SK-N-SH (cell line): Measurements from ENCODE around the gene RFX2. TPM values are rescaled to one million over a fixed set of nuclear protein-coding genes. Genes with fewer than 3 reads are reported as not detected.

Source experiments
- CTCF ChIA-PET: fragments of 300-600, 350-600 bp; formaldehyde crosslinking; extraction: SDS; loops from one replicate; lab custom pipeline; 2021; lab: Yijun Ruan, JAX
- POLR2A ChIA-PET: fragments of 350-600 bp; sonication (Branson Sonifier 250); formaldehyde crosslinking; extraction: SDS; loops from one replicate; lab custom pipeline; 2020; ENCODE audit warnings: antibody characterized with exemption, inconsistent platforms; lab: Yijun Ruan, JAX
- DNase-seq: peaks from one replicate; pipeline ENCODE4 v3.0.0; 2012
- H2AFZ ChIP-seq: fragments of 200-600 bp; sonication (generic); 2 replicates; pipeline ENCODE4 v1.8.1; 2016; ENCODE audit warnings: antibody characterized with exemption, mild to moderate bottlenecking, low read depth
- H3F3A ChIP-seq: fragments of 200-600 bp; sonication (generic); replicated peaks from 2 replicates; pipeline ENCODE3; 2016; ENCODE audit warnings: antibody characterized with exemption, mild to moderate bottlenecking; ENCODE audit not compliant: insufficient read depth
- H3K27ac ChIP-seq, 2 experiments: fragments of 200-500 bp in 1 of 2; fragments of 200-600 bp in 1 of 2; sonication (Bioruptor generic) in 1 of 2; sonication (generic), shearing (Covaris generic) in 1 of 2; 2 replicates each; pipeline versions ENCODE4 v1.5.1 to v1.6.1; 2014 to 2016; ENCODE audit warnings: low read depth in 2 of 2, inconsistent platforms in 1 of 2, low read length in 1 of 2, mild to moderate bottlenecking in 1 of 2, mixed read lengths in 1 of 2
- H3K27me3 ChIP-seq: fragments of 200-600 bp; sonication (generic), shearing (Covaris generic); 2 replicates; pipeline ENCODE4 v1.6.1; 2016; ENCODE audit warnings: mixed run types; ENCODE audit not compliant: insufficient read depth
- H3K36me3 ChIP-seq, 2 experiments: fragments of 200-500 bp in 1 of 2; fragments of 200-600 bp in 1 of 2; sonication (Bioruptor generic) in 1 of 2; sonication (generic) in 1 of 2; replicated peaks in 1 of 2; 2 replicates each; pipeline versions ENCODE3 to v1.5.1; 2014 to 2016; ENCODE audit warnings: low read length in 1 of 2, mild to moderate bottlenecking in 1 of 2; ENCODE audit not compliant: insufficient read depth in 2 of 2, control insufficient read depth in 1 of 2
- H3K4me1 ChIP-seq, 2 experiments: fragments of 200-500 bp in 1 of 2; fragments of 200-600 bp in 1 of 2; sonication (Bioruptor generic) in 1 of 2; sonication (generic), shearing (Covaris generic) in 1 of 2; 2 replicates each; pipeline versions ENCODE4 v1.5.1 to v1.6.1; 2014 to 2016; ENCODE audit warnings: low read depth in 1 of 2, low read length in 1 of 2, mixed run types in 1 of 2; ENCODE audit not compliant: insufficient read depth in 2 of 2, control insufficient read depth in 1 of 2
- H3K4me2 ChIP-seq: fragments of 200-600 bp; sonication (generic), shearing (Covaris generic); 2 replicates; pipeline ENCODE4 v1.6.1; 2017; ENCODE audit warnings: mixed run types
- H3K4me3 ChIP-seq, 2 experiments: fragments of 200-500 bp in 1 of 2; fragments of 200-600 bp in 1 of 2; sonication (Bioruptor generic) in 1 of 2; sonication (generic), shearing (Covaris generic) in 1 of 2; 2 replicates each; pipeline versions ENCODE4 v1.5.1 to v1.8.1; 2014 to 2016; ENCODE audit warnings: low read depth in 2 of 2, inconsistent platforms in 1 of 2, low read length in 1 of 2, mild to moderate bottlenecking in 1 of 2, mixed read lengths in 1 of 2, moderate library complexity in 1 of 2
- H3K79me2 ChIP-seq: fragments of 200-600 bp; sonication (generic); 2 replicates; pipeline ENCODE4 v1.8.1; 2017; ENCODE audit warnings: mild to moderate bottlenecking; ENCODE audit not compliant: insufficient read depth
- H3K9ac ChIP-seq: fragments of 200-600 bp; sonication (generic); 2 replicates; pipeline ENCODE4 v1.6.1; 2017; ENCODE audit warnings: mixed run types
- H3K9me2 ChIP-seq: fragments of 200-600 bp; sonication (generic); 2 replicates; pipeline ENCODE4 v1.6.1; 2017; ENCODE audit warnings: mixed run types
- H3K9me3 ChIP-seq: fragments of 200-600 bp; sonication (generic); 2 replicates; pipeline ENCODE4 v1.6.1; 2017; ENCODE audit warnings: mixed run types, mild to moderate bottlenecking, moderate library complexity
- H4K20me1 ChIP-seq: fragments of 200-600 bp; sonication (generic); 2 replicates; pipeline ENCODE4 v1.6.1; 2017; ENCODE audit warnings: mild to moderate bottlenecking, mixed run types; ENCODE audit not compliant: insufficient read depth
- CTCF ChIP-seq: fragments of 200-600 bp; sonication (generic); IDR thresholded peaks from 2 replicates; pipeline ENCODE4 v1.6.1; 2017; ENCODE audit warnings: antibody characterized with exemption, mild to moderate bottlenecking, moderate library complexity
- EP300 ChIP-seq, 2 experiments: IDR thresholded peaks; 2 replicates each; pipeline versions ENCODE4 v1.4.0 to v1.6.1; 2012; ENCODE audit warnings: borderline replicate concordance in 1 of 2, low read depth in 1 of 2, low read length in 1 of 2
- FOSL2 ChIP-seq: IDR thresholded peaks from 2 replicates; pipeline ENCODE4 v1.4.0; 2012; ENCODE audit warnings: low read depth, mild to moderate bottlenecking, moderate library complexity, borderline replicate concordance
- FOXJ3 ChIP-seq: sonication (generic); formaldehyde crosslinking; IDR thresholded peaks from 2 replicates; pipeline ENCODE4 v1.5.1; 2020; ENCODE audit warnings: mild to moderate bottlenecking, missing genetic modification reagents
- FOXM1 ChIP-seq: IDR thresholded peaks from 2 replicates; pipeline ENCODE4 v1.4.0; 2012; ENCODE audit warnings: low read depth, mild to moderate bottlenecking
- GABPA ChIP-seq: IDR thresholded peaks from 2 replicates; pipeline ENCODE4 v1.4.0; 2012; ENCODE audit warnings: low read depth, mild to moderate bottlenecking
- GATA2 ChIP-seq: sonication (generic); formaldehyde crosslinking; IDR thresholded peaks from 2 replicates; pipeline ENCODE4 v1.5.0; 2020; ENCODE audit warnings: mild to moderate bottlenecking, missing genetic modification reagents
- IRF3 ChIP-seq: fragments of 150-350 bp; IDR thresholded peaks from 2 replicates; pipeline ENCODE4 v1.6.1; 2016; ENCODE audit warnings: mild to moderate bottlenecking, low read depth, low read length
- JUND ChIP-seq: IDR thresholded peaks from 2 replicates; pipeline ENCODE4 v1.4.0; 2012
- MXI1 ChIP-seq: IDR thresholded peaks from 2 replicates; pipeline ENCODE4 v1.6.1; 2012; ENCODE audit warnings: mild to moderate bottlenecking, low read depth, low read length, improper control_type of control experiment
- NFIC ChIP-seq: IDR thresholded peaks from 2 replicates; pipeline ENCODE4 v1.4.0; 2012; ENCODE audit warnings: borderline replicate concordance
- PBX3 ChIP-seq: IDR thresholded peaks from 2 replicates; pipeline ENCODE4; 2012
- POLR2AphosphoS5 ChIP-seq: IDR thresholded peaks from 2 replicates; pipeline ENCODE4 v1.6.1; 2012; ENCODE audit warnings: low read depth, low read length
- RAD21 ChIP-seq: IDR thresholded peaks from 2 replicates; pipeline ENCODE4 v1.6.1; 2012; ENCODE audit warnings: mild to moderate bottlenecking, low read length
- RCOR1 ChIP-seq: fragments of 150-350 bp; IDR thresholded peaks from 2 replicates; pipeline ENCODE4 v1.6.1; 2017; ENCODE audit warnings: antibody characterized with exemption, low read length
- RXRA ChIP-seq: IDR thresholded peaks from 2 replicates; pipeline ENCODE4 v1.4.0; 2012; ENCODE audit warnings: low read depth, mild to moderate bottlenecking, borderline replicate concordance
- SIN3A ChIP-seq: IDR thresholded peaks from 2 replicates; pipeline ENCODE4 v1.6.1; 2012; ENCODE audit warnings: low read depth, mild to moderate bottlenecking, low read length, moderate library complexity, borderline replicate concordance
- USF1 ChIP-seq: IDR thresholded peaks from 2 replicates; pipeline ENCODE4 v1.4.0; 2012; ENCODE audit warnings: low read depth, borderline replicate concordance
- USF2 ChIP-seq: fragments of 150-350 bp; IDR thresholded peaks from 2 replicates; pipeline ENCODE4 v1.6.1; 2017; ENCODE audit warnings: antibody characterized with exemption, low read length, low read depth, borderline replicate concordance
- ZBTB33 ChIP-seq: IDR thresholded peaks from 2 replicates; pipeline ENCODE4 v1.4.0; 2012; ENCODE audit warnings: low read depth, borderline replicate concordance
- WGBS: methylation state at CpG from one replicate; pipeline ENCODE4 v1.1.6; 2017; ENCODE audit warnings: low lambda C conversion rate; 5-methylcytosine and 5-hydroxymethylcytosine counted together
- polyA plus RNA-seq, 3 experiments: library from polyadenylated mRNA; depleted of rRNA; stranded (reverse); fragments of >200 nt; gene quantifications; 2 replicates each; pipeline ENCODE4 v1.2.3, GENCODE V29; 2012

RFX2 gene
- polyA plus RNA-seq, 1 of the 3 experiments (the other 2 are of a cell fraction), result 12.6 TPM

- Histone ChIP-seq H2AFZ (no peak overlapping the region), H3K9me3 (no peaks in the 10 kb centered on the region), H3K4me2 (no peak overlapping the region), H3K4me1 (peaks cover 0 to 3% of the 10 kb centered on the region in 2 experiments; a peak in 1 of 4 replicates), H3K4me3 (no peak overlapping the region), H3F3A (peaks cover 8% of the 10 kb centered on the region), H3K79me2 (peaks cover 17% of the 10 kb centered on the region; the same call in 1 of the 2 replicates), H3K27me3 (no peaks in the 10 kb centered on the region), H3K9me2 (no peaks in the 10 kb centered on the region), H3K36me3 (peaks cover 0 to 21% of the 10 kb centered on the region in 2 experiments), H4K20me1 (no peaks in the 10 kb centered on the region), H3K27ac (no peak overlapping the region), H3K9ac (no peak overlapping the region)
- CTCF ChIA-PET, result interaction anchor here (0.7 to 3.2 kb wide), 39 partner anchors 11 to 689 kb away, joined by 3 to 106 read pairs (median 8); partner anchors contain the start of genes ACSBG2, GTF2F1, NRTN and RANBP3
- WGBS, result 89% methylated on average over 18 of the region's 18 CpGs
- TF ChIP-seq USF1 (no peak), JUND (no peak), FOXM1 (no peak), RXRA (no peak), FOXJ3 (CRISPR knock-in tag) (no peak), SIN3A (no peak), CTCF (no peak), GABPA (no peak), POLR2AphosphoS5 (no peak), PBX3 (no peak), NFIC (no peak), RCOR1 (no peak), ZBTB33 (no peak), IRF3 (no peak), MXI1 (no peak), FOSL2 (no peak), GATA2 (CRISPR knock-in tag) (no peak), RAD21 (no peak), EP300 (IDR thresholded peaks at IDR 0.05; ENCODE audit: borderline replicate concordance in 1 of 2, low read depth in 1 of 2, low read length in 1 of 2) (no peak), USF2 (no peak)
- POLR2A ChIA-PET, result no interaction called here
- DNase-seq, result no peak
These were observed 63.0 kb downstream of the RFX2 start for GRCh38 chr19:6047256-6047655.
